KMS-11 (cell line): Measurements from ENCODE around the gene HAO2.

ENCODE experiments used
- H2AFZ ChIP-seq: fragments of 200-600 bp; sonication (generic); 2 replicates; pipeline ENCODE4 v1.6.1; 2016; ENCODE audit warnings: antibody characterized with exemption, mixed run types, low read depth
- H3K27ac ChIP-seq: fragments of 200-600 bp; sonication (generic); 2 replicates; pipeline ENCODE4 v1.6.1; 2016; ENCODE audit warnings: mild to moderate bottlenecking, mixed run types
- H3K27me3 ChIP-seq: fragments of 200-600 bp; sonication (generic); 2 replicates; pipeline ENCODE4 v1.6.1; 2017; ENCODE audit warnings: mild to moderate bottlenecking, low read depth, mixed run types, moderate library complexity; ENCODE audit not compliant: insufficient read depth
- H3K36me3 ChIP-seq: fragments of 200-600 bp; sonication (generic); 2 replicates; pipeline ENCODE4 v1.6.1; 2017; ENCODE audit warnings: mild to moderate bottlenecking, mixed run types; ENCODE audit not compliant: insufficient read depth
- H3K4me1 ChIP-seq: fragments of 200-600 bp; sonication (generic); 2 replicates; pipeline ENCODE4 v1.6.1; 2016; ENCODE audit warnings: mild to moderate bottlenecking, low read depth, mixed run types; ENCODE audit not compliant: poor library complexity, severe bottlenecking
- H3K4me2 ChIP-seq: fragments of 200-600 bp; sonication (generic); 2 replicates; pipeline ENCODE4 v1.7.0; 2016; ENCODE audit warnings: mild to moderate bottlenecking, mixed run types
- H3K4me3 ChIP-seq: fragments of 200-600 bp; sonication (generic); IDR thresholded peaks from 2 replicates; pipeline ENCODE4 v1.6.1; 2017; ENCODE audit warnings: low read depth, low read length, mixed read lengths; ENCODE audit not compliant: insufficient read depth
- H3K79me2 ChIP-seq: fragments of 200-600 bp; sonication (generic); 2 replicates; pipeline ENCODE4 v1.6.1; 2016; ENCODE audit warnings: low read depth, mixed run types; ENCODE audit not compliant: insufficient read depth
- H3K9ac ChIP-seq: fragments of 200-600 bp; sonication (generic); 2 replicates; pipeline ENCODE4 v1.6.1; 2016; ENCODE audit warnings: mild to moderate bottlenecking, mixed run types
- H4K20me1 ChIP-seq: fragments of 200-600 bp; sonication (generic); 2 replicates; pipeline ENCODE4 v1.6.1; 2016; ENCODE audit warnings: mild to moderate bottlenecking, mixed run types; ENCODE audit not compliant: insufficient read depth
- TF ChIP-seq, protein P1 (sequence below): fragments of 200-600 bp; sonication (generic); conservative IDR thresholded peaks from 2 replicates; pipeline ENCODE4 v1.6.1; 2017; ENCODE audit warnings: low read depth, mild to moderate bottlenecking, antibody characterized with exemption, low read length, moderate library complexity, mixed read lengths

The HAO2 gene

GRCh38 chr1:119329541-119330461, 38.8 kb upstream of the HAO2 start:
- H2AFZ ChIP-seq: no peak overlapping the region
- no peaks in the 10 kb centered on the region for H3K79me2 ChIP-seq
- no peak overlapping the region for H3K27ac ChIP-seq
- H4K20me1 ChIP-seq: no peaks in the 10 kb centered on the region
- no peak overlapping the region for H3K4me3 ChIP-seq
- TF ChIP-seq, protein P1, sequence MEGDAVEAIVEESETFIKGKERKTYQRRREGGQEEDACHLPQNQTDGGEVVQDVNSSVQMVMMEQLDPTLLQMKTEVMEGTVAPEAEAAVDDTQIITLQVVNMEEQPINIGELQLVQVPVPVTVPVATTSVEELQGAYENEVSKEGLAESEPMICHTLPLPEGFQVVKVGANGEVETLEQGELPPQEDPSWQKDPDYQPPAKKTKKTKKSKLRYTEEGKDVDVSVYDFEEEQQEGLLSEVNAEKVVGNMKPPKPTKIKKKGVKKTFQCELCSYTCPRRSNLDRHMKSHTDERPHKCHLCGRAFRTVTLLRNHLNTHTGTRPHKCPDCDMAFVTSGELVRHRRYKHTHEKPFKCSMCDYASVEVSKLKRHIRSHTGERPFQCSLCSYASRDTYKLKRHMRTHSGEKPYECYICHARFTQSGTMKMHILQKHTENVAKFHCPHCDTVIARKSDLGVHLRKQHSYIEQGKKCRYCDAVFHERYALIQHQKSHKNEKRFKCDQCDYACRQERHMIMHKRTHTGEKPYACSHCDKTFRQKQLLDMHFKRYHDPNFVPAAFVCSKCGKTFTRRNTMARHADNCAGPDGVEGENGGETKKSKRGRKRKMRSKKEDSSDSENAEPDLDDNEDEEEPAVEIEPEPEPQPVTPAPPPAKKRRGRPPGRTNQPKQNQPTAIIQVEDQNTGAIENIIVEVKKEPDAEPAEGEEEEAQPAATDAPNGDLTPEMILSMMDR: no peak
- no peaks in the 10 kb centered on the region for H3K27me3 ChIP-seq
- H3K36me3 ChIP-seq: no peaks in the 10 kb centered on the region
- H3K9ac ChIP-seq: no peak overlapping the region
- H3K4me1 ChIP-seq: no peaks in the 10 kb centered on the region
- no peak overlapping the region for H3K4me2 ChIP-seq

DNA sequence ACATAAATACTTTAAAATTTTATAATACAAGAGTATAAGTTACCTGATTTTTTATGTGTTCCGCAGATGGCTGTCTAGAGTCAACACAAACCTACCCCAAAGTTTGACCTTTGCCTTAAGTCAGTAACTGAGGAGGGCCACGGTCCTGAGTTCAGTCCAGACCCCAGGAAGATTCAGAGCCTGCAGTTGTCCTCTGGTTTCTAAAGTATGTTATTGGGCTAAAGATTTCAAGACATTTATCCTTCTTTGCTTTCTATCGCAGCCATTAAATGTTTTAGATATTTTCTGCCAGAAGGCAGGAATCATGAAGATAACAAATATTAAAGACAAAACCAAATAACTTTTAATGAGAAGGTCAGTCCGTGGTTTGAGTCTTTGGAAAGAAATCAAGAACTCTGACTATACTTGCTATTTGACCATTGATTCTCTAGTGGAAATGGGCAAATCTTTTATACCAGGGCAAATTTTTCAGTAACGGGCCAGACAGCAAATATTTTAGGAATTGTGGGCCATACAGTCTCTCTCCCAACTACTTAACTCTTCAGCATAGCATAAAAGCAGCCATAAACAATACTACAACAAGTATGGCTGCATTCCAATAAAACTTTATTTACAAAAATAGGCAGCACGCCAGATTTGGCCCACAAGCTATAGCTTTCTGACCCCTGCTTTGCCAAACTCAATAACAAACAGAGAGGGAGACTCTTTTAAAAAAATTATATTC, 38.0 kb upstream of the HAO2 start:
- H3K27ac ChIP-seq: no peak overlapping the region
- no peak overlapping the region for H3K4me2 ChIP-seq
- no peaks in the 10 kb centered on the region for H3K27me3 ChIP-seq
- no peaks in the 10 kb centered on the region for H3K79me2 ChIP-seq
- H3K36me3 ChIP-seq: no peaks in the 10 kb centered on the region
- H3K4me1 ChIP-seq: no peaks in the 10 kb centered on the region
- no peaks in the 10 kb centered on the region for H4K20me1 ChIP-seq
- H3K4me3 ChIP-seq: no peak overlapping the region
- no peak overlapping the region for H2AFZ ChIP-seq
- TF ChIP-seq, protein P1: no peak
- no peak overlapping the region for H3K9ac ChIP-seq

GRCh38 chr1:119331190-119331515, 37.4 kb upstream of the HAO2 start:
- Histone ChIP-seq H3K9ac (no peak overlapping the region), H4K20me1 (no peaks in the 10 kb centered on the region), H3K4me3 (no peak overlapping the region), H3K4me1 (no peaks in the 10 kb centered on the region), H3K79me2 (no peaks in the 10 kb centered on the region), H3K4me2 (no peak overlapping the region), H3K36me3 (no peaks in the 10 kb centered on the region), H3K27ac (no peak overlapping the region), H2AFZ (no peak overlapping the region), H3K27me3 (no peaks in the 10 kb centered on the region)
- TF ChIP-seq, protein P1: no peak

- no peak overlapping the region for H3K4me2 ChIP-seq
- no peak overlapping the region for H2AFZ ChIP-seq
- no peaks in the 10 kb centered on the region for H3K4me1 ChIP-seq
- no peak overlapping the region for H3K9ac ChIP-seq
- H3K27me3 ChIP-seq: no peaks in the 10 kb centered on the region
- no peaks in the 10 kb centered on the region for H3K36me3 ChIP-seq
- no peak overlapping the region for H3K4me3 ChIP-seq
- no peaks in the 10 kb centered on the region for H4K20me1 ChIP-seq
- no peak overlapping the region for H3K27ac ChIP-seq
- no peaks in the 10 kb centered on the region for H3K79me2 ChIP-seq
- TF ChIP-seq, protein P1: no peak
These were observed 36.7 kb upstream of the HAO2 start for GRCh38 chr1:119331915-119332314.
